Measurements from ENCODE around the gene EYA2.
A peak's percentile ranks its signal among the peaks of the same experiment; 100 is the strongest.
"Not testable (repeated sequence)": the region's sequence is repeated elsewhere in the genome, so short reads cannot be mapped to it uniquely, and the experiment has no call there.

Gene EYA2

DNA sequence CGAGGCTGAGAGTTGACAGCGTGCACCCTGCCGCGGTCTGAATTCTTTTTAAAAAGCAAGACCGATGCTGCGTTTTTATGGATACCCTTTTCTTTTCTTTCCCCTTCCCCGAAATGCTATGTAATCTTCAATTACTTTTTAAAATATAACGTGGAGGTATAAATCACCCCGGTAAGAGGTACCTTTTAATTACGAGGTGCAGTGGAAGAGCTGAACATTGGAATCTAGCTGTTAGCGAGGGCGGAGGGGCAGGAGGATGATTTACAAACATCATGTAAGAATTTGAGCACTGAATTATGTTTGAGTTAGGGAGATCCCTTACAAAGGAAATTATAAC lies 1.2 kb downstream of the EYA2 start:
- no peak for DNase-seq

DNA sequence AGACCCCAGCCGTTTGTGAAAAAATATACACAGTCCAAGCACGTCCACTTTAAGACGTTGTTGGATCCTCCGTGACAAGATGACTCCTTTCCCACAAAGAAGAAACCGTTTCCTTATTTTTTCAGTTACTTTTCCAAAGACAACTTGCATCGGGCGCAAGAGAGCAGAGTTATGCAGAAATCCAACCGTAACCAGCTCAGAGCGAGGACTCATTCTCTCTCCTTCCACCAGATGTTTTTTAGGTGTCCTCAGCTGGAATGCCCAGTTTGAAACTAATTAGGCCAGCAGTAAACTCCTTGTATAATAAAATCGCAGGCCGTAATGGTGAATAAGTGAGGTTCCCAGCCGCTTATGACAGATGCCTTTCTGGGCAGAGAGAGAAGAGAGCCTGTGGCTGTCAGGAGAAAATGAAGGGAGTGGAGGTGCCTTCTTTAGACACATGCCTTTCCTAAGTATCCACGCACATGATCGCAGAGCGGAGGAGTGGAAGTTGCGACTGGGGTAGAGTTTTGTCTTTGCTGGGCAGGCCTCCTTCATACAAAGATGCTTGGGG lies 2.8 kb downstream of the EYA2 start:
- peak; percentile 35 for DNase-seq

DNA sequence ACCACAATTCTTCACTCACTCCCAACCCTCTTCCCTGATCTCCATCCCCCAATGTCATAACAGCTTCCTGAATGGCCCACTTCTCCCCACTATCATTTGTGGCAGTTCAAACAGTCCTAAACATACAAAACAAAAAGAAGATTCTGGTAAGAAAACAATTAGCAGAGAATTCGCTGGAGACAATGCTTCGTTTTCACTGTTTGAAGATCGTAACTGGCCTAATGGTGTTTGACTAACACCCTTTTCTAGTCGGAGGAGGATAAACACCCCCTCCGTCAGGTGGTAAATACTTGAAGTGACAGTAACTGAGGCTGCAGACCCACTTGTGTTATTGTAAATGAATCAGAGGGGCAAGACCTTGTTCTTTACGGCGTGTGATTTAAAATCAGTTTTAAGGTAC lies 3.8 kb downstream of the EYA2 start:
- no peak for DNase-seq

DNA sequence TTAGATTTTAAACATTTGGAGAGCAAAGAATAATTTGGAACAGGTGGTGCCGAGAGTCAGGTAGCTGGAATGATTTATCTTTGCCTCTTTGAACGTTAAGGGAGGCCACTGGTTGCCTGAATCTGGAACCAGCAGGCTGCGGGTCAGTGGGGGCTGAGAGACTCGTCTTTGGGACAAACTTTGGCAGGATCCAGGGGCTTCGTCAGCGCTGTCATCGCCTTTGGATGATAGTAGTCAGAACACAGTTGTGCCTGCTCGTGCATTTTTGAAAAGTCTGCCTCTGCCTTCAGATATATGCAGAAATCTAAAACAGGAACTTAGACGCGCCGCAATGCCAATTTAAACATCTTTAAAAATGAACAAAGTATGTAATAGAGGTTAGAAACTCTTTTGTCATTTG lies 5.0 kb downstream of the EYA2 start:
- DNase-seq: no peak

DNA sequence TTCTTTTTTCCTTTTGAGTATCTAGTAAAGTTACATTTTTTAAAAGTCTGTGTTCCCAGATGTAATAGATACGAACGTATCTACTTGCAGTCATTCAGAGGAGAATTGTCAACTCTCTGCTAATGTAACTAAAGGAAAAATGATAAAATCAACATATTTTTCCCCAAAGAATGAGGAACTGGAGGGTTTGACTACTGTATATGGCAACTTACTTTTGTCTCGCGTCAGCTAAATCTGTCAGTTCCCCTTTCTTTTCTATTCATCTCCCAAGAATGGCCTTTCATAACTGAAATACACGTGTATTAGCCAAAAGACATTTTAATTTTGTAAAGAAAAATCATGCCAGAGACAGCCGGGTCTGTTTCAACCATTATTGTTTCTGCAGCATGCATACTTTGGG lies 5.4 kb downstream of the EYA2 start:
- no peak for DNase-seq

DNA sequence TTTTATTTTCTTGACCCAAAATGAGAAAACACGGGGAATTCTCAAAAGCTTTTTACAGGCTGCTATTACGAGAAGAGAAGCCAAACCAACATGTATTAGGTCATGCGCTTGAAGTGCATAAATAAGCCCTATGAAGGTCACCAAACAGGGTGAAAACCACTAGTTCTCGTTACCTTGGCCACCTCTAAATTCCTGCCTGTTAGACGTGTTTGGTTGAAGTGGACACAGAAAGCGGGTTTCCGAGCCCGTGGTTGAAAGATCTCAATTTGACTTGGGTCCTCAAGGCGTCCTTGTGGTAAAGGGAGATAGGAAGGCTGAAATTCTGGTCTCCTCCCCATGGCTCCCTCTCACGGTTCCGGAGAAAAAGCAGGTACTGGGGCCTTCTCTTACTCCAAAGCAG lies 6.2 kb downstream of the EYA2 start:
- no peak for DNase-seq

DNA sequence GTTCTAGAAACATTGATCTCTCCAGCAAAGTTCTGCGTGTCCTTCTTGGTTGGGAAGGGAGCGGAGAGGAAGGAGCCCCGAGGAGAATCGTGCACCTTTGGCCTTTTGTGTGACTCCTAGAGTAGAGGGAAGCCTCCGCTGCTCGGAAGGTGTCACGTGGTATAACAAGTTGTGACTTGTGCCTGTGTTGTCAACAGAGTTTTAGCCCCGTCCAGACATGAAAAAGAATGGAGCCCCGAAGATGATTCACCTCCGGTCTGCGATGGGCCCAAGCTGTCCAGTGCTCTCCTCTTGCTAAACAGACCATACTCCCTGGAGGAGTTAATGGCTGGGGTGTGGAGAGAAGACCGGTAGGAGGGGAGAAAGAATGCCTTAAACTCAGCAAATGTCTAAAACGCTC lies 7.0 kb downstream of the EYA2 start:
- no peak for DNase-seq

DNA sequence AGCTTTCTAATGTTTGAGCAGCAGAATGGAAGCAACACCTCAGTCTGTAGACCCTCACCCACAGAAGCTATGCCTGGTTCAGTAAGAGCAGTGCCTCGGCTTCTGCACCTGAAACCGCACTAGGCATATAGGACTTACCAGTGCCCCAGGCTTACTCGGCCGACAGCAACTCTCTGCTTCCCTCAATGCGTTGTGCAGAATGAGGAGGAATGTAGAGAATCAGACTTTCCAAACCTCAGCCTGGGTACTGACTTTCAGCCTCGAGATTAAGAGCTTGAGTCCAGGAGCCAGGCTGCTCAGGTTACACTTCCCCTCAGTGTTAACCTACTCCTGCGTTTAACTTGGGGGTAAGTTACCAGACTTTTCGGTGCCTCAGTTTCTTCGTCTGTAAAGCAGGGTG lies 8.6 kb downstream of the EYA2 start:
- DNase-seq: no peak

DNA sequence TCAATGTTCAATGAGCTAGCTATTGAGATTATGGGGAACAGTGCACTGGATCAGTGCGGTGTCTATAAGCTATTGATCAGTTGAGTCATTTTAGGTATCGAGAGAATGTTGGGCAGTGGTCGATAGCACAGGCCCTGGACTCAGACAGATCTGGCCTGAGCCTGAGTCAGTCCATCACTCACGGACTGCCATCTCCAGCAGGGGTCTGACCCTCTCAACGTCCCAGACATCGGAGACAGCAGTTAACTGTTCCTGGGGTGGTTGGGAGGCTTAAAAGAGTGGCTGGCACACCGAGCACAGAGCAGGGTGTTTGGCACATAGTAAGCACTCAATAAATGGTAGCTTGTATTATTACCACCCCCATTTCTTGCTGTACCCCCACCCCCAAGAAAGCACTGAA lies 9.3 kb downstream of the EYA2 start:
- DNase-seq: no peak

DNA sequence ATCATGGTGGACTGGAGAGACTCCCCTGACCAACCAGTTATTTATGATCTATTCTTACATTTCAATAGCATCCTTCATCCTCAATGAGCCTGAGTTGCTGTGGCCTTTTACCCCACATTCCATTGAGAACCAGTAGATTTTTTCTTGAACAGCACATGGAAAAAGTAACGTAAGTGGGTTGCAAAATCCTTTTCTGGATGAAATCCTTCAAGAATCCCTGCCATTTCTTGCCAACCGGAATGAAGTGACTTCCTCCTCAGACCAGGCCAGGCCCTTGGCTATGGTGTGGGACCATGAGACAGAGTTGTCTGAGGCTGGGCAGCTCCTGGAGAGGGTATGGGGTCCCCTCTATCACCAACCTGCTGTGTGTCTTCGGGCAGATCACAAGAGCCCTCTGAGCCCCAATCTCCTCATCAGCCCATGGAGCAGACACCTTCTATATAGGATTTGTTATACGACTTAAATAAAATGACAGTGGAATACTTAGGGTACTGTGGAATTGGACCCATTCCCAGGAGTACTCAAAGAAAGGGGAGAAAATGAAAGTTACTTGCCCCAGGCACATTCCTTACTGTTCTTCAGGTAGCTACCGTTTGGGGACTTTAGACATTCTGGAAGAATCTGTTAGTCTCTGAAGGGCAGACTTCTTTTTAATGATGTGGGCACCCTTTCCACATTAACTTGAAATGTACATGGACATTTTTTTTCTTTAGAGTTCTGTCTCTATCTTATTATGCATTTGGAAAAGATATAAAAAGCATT lies 10.9 kb downstream of the EYA2 start:
- DNase-seq: no peak

DNA sequence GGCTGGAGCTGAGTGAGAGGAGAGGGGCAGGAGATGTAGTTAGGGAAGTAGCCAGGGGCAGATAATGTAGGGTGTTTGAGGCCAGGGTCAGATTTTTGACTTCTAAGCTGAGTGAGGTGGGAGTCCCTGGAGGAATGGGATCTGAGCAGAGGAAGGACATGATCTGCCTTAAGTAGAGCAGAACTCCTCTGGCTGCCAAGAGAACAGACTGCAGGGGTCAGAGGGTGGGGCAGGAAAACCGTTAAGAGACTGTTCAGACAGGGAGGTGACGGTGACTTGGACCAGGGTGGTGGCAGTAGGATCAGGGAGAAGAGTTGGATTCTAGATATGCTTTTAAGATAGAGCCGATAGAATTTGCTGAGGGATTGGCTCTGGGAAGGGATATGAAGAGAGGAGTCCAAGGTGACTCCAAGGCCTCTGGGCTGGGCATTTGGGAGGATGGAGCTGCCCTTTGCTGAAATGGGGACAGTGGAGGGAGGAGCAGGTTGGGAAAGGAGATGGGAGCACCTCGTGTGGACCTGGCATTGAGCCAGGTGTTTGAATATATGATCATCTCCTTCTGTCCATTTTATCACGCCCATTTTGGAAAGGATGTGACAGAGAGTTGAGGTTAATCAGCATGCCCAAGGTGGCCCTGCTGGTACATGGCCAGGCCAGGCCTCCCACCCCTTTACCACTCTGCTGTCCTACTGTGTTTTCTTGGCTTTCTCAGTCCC lies 18.8 kb downstream of the EYA2 start:
- no peak for DNase-seq

DNA sequence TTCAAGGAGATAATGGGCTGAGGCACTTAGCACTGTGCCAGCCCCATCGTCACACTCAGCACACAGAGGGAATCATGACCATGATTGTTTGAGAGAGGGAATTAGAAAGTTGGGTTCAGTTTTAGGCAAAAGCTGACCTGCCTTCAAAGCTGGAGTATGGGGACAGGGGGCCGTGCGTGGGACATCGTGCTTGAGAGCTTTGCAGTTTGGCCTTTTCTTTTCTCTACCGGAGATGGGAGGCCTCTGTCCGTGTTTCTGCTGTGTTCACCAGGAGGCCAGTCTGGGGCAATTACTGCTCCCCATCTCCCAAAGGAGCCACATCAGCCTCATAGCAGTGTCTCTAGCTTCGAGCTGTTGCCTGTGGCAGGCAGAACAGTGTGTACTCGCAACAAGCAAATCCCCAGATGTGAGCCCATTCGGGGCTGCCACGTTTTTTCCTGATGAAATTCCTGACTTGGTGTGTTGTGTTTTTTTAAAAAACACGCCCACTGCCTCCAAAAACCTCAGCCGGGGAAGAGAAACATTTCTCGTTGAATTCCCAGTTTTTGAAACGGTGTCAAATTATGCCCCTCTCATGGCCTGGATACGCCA lies 20.2 kb downstream of the EYA2 start:
- no peak for DNase-seq

DNA sequence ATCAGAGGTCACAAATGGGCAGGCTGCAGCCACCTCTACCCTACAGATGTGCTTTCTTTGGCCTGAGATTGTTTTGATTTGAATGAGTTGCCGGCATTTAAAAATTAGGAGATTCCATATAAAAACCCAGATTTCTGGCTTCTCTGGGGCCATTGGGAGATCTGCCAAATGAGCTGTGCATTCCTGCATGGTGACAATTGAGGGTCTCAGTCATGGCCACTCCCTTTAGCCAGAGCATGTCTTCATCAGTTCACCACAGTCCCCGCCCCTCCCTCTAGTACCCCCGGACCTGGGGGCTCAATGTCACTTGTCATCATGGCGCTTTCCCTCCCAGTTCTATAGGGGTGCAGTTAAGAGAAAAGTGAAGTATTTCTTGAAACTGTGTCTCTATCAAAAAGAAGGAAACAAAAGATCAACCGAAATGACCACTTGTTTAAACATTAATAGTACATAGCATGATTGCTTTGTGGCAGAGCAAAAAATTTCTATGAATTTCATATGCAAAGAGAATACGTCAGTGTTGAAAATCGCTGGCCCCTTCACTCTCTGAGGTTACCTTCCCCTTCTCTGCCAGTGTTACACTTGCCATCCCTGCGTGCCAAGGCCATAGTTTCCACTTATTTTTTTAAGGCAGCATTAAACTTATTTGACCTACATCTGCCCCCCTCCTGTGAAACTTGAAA lies 21.1 kb downstream of the EYA2 start:
- DNase-seq: no peak

DNA sequence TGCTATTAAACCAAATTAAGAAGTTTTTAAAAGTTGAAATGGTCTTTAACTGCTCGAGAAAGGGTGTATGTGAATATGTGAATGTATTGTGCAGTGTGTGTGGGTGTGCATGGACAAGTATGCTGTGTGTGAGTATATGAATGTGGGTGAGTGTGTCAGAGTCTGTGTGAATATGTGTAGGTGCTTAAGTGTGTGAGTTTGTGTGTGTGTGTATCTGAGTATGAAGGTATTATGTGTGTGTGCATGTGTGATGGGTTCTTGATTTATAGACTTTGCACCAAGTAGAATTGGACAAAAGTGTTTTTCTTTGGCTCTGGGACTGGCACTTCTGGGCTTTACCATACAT lies 21.6 kb downstream of the EYA2 start:
- no peak for DNase-seq

DNA sequence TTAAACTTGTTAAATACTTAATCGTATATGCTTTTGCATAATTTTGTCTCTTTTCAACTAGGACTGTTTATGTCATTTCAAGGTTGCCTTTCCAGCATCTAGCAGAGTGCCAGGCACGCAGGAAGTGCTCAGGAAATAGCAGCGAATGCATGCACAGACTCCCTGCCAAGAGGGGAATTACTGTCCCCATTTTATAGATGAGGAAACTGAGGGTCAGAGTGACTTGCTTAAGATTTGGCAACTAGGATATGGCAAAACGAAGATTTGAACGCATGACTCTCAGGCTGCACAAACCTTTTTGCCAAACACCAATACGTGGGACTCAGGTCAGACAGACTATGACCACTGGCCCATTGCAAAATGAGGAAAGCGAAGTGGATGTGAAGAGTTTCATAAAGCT lies 22.5 kb downstream of the EYA2 start:
- DNase-seq: no peak

DNA sequence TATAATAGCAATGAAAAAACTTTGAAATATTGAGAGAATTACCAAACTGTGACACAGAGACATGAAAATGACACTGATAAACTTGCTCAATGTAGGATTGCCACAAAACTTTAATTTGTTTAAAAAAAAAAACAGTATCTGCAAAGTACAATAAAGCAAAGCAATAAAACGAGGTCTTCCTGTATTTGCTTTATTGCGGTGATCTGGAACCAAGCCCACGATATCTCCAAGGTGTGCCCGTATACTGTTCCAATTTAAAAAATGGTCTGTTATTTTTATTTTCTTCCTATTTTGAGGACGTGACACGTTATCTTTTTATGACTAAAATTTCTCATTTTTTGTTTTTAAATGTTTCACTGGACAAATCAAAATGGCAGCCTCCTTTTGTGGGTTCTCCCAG lies 25.5 kb downstream of the EYA2 start:
- DNase-seq: no peak

DNA sequence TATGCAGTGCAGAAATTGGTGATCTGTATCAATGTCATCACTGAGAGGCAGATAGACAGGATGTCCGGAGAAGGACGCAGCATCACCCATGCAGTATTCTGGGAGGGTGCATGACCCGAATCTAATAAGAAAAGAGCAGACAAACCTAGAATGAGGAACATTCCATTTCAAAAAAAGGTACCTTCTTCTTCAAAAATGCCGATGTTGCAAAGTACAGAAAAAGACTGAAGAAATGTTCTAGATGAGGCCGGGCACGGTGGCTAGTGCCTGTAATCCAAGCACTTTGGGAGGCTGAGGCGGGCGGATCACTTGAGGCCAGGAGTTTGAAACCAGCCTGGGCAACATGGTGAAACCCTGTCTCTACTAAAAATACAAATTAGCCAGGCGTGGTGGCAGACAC lies 28.2 kb downstream of the EYA2 start:
- DNase-seq: not testable (repeated sequence)

DNA sequence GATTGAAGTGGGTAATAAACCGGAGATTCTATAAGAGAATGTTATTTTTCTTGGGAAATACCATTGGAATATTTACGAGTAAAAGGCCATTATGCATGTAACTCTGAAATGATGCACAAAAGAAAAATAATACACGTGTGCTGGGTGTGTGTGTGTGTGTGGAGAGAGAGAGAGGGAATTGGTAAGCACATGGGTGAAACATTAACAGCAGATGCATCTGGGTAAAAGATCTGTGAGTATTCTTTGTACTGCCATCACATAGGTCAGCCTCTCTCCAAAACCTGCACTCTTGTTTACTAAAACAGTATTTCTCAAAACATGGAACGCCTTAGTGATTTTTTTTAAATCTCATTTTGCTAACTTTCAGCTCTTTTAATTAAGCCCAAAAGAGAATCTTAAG lies 28.9 kb downstream of the EYA2 start:
- DNase-seq: no peak

DNA sequence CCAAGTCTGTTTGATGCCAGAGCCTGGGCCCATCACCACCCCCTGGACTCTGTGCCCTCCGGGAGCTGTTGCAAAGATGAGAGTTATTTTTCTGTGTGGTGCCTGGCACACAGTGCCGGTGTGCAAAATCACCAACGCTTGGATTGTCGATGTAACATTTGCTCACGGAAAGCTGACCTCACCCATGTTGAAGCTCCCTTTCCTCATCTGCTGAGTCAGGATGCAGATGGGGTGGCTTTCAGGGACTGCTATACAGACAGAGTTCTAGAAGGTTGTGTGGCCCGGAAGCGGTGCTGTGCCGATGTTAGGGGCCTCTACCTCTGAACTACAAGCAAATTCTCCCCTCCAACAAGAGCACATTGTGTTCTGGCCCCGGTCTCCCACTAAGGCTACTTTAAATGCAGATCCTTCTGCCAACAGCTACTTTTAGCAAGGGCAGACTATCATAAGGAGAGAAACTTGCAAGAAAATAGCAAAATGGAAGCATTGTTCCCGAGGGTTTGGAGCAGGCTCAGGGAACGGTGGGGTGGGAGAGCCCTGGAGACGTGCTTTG lies 34.0 kb downstream of the EYA2 start:
- DNase-seq: no peak

DNA sequence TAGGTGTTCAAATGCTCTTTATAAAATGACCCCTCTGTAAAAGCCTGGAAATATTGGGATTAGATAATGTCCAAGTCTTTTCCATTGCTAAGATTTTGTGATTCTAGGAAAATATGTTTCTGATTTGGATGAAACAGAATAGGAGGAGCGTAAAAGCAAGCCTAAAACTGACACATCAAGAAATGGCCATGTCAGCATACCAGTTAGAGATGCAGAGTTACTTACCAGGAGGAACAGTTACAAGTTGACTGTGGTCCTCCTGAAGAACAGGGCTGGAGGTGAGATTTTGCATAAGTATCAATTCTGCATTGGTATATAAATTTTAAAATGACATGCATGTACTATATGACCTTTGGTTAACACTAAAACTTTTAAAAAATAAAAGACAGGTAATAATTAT lies 35.3 kb downstream of the EYA2 start:
- DNase-seq: no peak

DNA sequence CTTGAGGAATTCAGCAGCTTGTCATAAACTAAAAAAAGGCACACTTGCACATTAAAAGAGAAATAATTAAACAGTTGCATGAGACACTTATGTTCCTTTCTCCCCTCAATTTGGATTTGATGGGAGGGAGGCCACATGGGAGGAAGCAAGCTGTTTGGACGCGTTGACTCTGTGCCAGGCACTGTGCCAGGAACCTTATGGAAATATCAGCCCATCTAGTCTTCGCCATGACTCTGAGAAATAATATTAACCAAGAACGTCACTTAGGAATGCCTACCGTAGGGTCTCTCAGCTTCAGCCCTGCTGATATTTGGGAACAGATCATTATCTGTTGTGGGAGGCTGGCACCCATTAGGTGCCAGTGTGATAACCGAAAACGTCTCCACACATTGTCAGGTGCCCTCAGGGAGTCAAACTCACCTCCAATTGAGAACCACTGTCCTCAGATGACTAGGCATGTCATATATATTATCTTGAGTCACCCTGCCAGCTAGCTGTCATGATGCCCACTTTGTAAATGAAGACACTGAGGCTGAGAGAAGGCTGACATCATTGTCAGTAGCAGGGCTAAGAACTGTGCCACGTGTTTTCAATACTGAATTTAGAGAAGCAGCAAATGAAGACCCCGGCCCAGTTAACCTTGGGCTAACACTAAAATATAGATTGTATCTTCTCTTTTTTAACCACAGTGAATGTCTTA lies 36.1 kb downstream of the EYA2 start:
- DNase-seq: no peak

DNA sequence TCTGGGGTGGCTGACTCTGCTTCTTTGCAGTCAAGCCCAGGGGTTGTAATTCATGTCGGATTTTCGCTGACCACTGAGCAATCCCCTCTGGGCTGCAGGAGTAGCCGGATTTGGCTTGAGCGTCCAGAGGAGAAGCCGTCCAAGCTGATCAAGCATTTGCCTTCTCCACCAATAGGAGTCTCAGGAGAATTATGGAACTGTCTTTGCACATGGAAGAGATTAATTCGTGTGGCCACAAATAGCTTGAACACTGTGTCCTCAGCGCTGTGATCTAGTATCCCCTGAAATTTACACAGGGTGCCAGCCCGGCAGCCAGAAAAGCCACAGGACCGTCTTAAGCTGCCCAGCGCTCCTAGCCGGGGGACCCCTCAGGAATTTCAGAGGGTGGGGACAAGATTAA lies 37.1 kb downstream of the EYA2 start:
- DNase-seq: no peak

All from right kidney (tissue), 1 donor.